ENCODE results near the gene CDK2AP2.

CDK2AP2 gene

GRCh38 chr11:67541198-67541597 lies 33.2 kb upstream of the CDK2AP2 start:
- Histone ChIP-seq H3F3A (ENCODE audit: insufficient read depth) (no peaks in the 10 kb centered on the region), H2AFZ (ENCODE audit: low read depth, low read length, severe bottlenecking) (no peak overlapping the region)
- TF ChIP-seq EZH2phosphoT487 (conservative IDR thresholded peaks at IDR 0.05; ENCODE audit: low read length) = no peak
- no peak for TF ChIP-seq CTCF (IDR thresholded peaks at IDR 0.05; ENCODE audit: insufficient read depth, low read length, poor library complexity, severe bottlenecking)

GRCh38 chr11:67539550-67539949 lies 31.6 kb upstream of the CDK2AP2 start:
- Histone ChIP-seq H4K20me1 (ENCODE audit: low read depth, low read length) (no peaks in the 10 kb centered on the region), H3K4me2 (ENCODE audit: low read depth, low read length, poor library complexity, severe bottlenecking) (no peak overlapping the region), H3K9ac (ENCODE audit: low read length) (no peak overlapping the region), H3K4me3 (ENCODE audit: insufficient read depth, low read length, poor library complexity, severe bottlenecking) (no peak overlapping the region), H3K36me3 (ENCODE audit: low read length) (no peaks in the 10 kb centered on the region), H3K79me2 (ENCODE audit: insufficient read depth, low read length) (no peaks in the 10 kb centered on the region), H2AFZ (ENCODE audit: low read depth, low read length, severe bottlenecking) (no peak overlapping the region), H3K27me3 (ENCODE audit: low read length) (no peaks in the 10 kb centered on the region), H3K27ac (ENCODE audit: low read depth, low read length) (no peak overlapping the region), H3K9me3 (ENCODE audit: insufficient read depth, low read length) (peaks cover 2% of the 10 kb centered on the region; the same call in 1 of the 2 replicates), H3F3A (ENCODE audit: insufficient read depth) (no peaks in the 10 kb centered on the region), H3K9me2 (replicated peaks; ENCODE audit: insufficient read depth, low read length) (no peaks in the 10 kb centered on the region)
- TF ChIP-seq EZH2phosphoT487 (conservative IDR thresholded peaks at IDR 0.05; ENCODE audit: low read length) (no peak), CTCF (IDR thresholded peaks at IDR 0.05; ENCODE audit: insufficient read depth, low read length, poor library complexity, severe bottlenecking) (no peak)

More at GRCh38 chr11:67541198-67541597, 33.2 kb upstream of the CDK2AP2 start:
- Histone ChIP-seq H3K27me3 (ENCODE audit: low read length) (no peaks in the 10 kb centered on the region), H3K36me3 (ENCODE audit: low read length) (no peaks in the 10 kb centered on the region), H3K27ac (ENCODE audit: low read depth, low read length) (no peak overlapping the region), H3K4me2 (ENCODE audit: low read depth, low read length, poor library complexity, severe bottlenecking) (no peak overlapping the region), H3K9me2 (replicated peaks; ENCODE audit: insufficient read depth, low read length) (no peaks in the 10 kb centered on the region), H3K9me3 (ENCODE audit: insufficient read depth, low read length) (no peaks in the 10 kb centered on the region), H4K20me1 (ENCODE audit: low read depth, low read length) (no peaks in the 10 kb centered on the region), H3K4me3 (ENCODE audit: insufficient read depth, low read length, poor library complexity, severe bottlenecking) (no peak overlapping the region), H3K9ac (ENCODE audit: low read length) (no peak overlapping the region), H3K79me2 (ENCODE audit: insufficient read depth, low read length) (no peaks in the 10 kb centered on the region)

GRCh38 chr11:67538823-67539505 lies 31.0 kb upstream of the CDK2AP2 start:
- H3K4me3 ChIP-seq (ENCODE audit: insufficient read depth, low read length, poor library complexity, severe bottlenecking) = no peak overlapping the region
- H3K9ac ChIP-seq (ENCODE audit: low read length) = no peak overlapping the region
- TF ChIP-seq EZH2phosphoT487 (conservative IDR thresholded peaks at IDR 0.05; ENCODE audit: low read length) (no peak), CTCF (IDR thresholded peaks at IDR 0.05; ENCODE audit: insufficient read depth, low read length, poor library complexity, severe bottlenecking) (no peak)
- peaks cover 7% of the 10 kb centered on the region; the same call in 1 of the 2 replicates for H3K9me3 ChIP-seq (ENCODE audit: insufficient read depth, low read length)
- H4K20me1 ChIP-seq (ENCODE audit: low read depth, low read length) = no peaks in the 10 kb centered on the region
- no peak overlapping the region for H3K27ac ChIP-seq (ENCODE audit: low read depth, low read length)
- H3K36me3 ChIP-seq (ENCODE audit: low read length) = no peaks in the 10 kb centered on the region
- no peak overlapping the region for H2AFZ ChIP-seq (ENCODE audit: low read depth, low read length, severe bottlenecking)
- no peaks in the 10 kb centered on the region for H3K27me3 ChIP-seq (ENCODE audit: low read length)
- no peak overlapping the region for H3K4me2 ChIP-seq (ENCODE audit: low read depth, low read length, poor library complexity, severe bottlenecking)
- H3K79me2 ChIP-seq (ENCODE audit: insufficient read depth, low read length) = no peaks in the 10 kb centered on the region
- no peaks in the 10 kb centered on the region for H3K9me2 ChIP-seq (replicated peaks; ENCODE audit: insufficient read depth, low read length)
- no peaks in the 10 kb centered on the region for H3F3A ChIP-seq (ENCODE audit: insufficient read depth)
